Stimulated activated CD8-positive, alpha-beta memory T cell treated with anti-CD3 and anti-CD28 coated beads, Interleukin-2, amount 100 ng/mL, for 48 hours (primary cell): ENCODE results near the gene SLC35E4.
"Not testable (repeated sequence)": the region's sequence is repeated elsewhere in the genome, so short reads cannot be mapped to it uniquely, and the experiment has no call there.

Experiments
- DNase-seq, 2 donors: peaks; one replicate each; pipeline ENCODE4 v3.0.0-alpha.2; 2020; ENCODE audit warnings: low read depth in 2 of 2

SLC35E4 gene

DNA sequence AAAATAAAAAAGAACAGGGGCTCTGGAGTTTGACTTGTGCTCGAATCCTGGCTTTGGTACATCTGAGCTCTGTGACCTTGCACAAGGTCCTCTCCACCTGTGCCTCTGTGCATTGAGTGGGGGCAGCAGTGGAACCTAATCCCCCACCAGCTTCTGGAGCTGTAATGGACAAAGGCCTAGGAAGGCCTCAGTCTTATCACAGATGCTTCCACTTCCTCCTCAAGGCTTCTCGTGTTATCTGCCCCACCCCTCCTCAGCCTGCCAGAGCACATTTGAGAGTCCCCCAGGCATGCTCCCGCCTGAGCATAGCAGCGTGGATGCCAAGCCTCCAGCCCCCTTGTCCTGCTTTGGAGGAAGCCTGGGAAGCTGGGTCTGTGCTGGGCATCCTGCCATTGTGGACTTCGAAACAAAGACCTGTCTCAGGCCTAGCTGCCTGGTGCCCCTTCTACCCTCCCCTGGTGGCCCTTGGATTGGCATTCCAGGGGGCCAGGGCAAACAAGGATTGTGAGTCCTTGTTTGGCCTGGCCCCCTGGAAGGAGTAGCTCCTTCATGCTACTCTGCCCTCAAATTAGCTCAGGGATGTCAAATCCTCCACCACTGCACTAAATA, 15.0 kb downstream of the SLC35E4 start:
- no peak for DNase-seq

DNA sequence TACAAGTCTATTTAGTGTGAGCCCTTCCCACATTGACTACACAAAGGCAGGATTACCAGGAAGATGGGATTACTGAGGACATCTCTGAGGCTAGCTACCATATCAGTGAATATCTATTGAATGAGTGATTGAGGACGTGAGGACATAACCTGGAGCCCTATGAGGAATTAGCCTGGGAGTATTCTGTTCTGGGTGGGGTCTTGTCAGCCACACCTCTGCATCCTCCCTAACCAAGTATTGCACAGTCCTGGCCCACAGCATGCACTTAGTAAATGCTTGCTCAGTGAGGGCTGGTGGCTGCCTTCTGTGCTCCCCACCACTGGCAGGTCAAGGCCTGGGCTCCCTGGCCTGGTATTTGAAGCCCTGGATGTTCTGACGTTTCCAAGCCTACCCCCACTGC, 17.3 kb downstream of the SLC35E4 start:
- DNase-seq, result no peak

GRCh38 chr22:30654361-30654760, 18.8 kb downstream of the SLC35E4 start:
- DNase-seq, result no peak

DNA sequence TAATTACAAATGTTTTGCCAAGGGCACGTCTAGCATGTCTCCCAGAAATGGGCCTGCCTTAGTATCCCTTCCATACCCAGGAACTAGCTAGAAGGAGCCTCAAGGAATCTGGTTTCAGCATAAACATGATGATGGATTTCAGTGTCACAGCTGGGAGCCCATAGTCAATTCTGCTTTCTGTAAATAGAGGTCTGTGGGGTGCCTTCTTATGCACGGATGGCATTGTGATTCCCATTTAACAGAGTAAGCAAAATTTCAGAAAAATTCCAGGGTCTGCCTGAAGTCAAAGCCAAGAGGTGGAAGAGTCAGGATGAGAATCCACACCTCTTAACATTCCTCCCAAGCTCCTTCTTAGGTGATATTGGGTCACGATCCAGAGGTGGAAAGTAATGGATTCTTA, 20.0 kb downstream of the SLC35E4 start:
- DNase-seq, result no peak

DNA sequence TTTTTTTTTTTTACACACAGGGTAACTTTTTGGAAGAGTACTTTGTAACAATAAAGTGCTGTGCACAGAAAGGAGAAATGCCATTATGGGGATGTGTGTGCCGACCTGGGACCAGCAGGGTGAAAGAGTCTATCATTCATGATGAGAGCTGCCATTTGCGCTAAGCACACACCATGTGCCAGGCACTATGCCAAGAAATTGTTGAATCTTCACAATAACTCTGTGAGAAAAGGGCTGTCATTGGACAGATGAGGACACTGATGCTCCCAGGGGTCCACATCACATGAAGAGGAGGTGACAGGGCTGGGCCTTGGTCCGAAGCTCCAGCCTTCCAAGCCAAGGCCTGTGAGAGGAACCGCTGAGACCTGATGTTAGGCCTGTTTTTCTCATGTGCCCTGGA, 26.5 kb downstream of the SLC35E4 start:
- DNase-seq, result no peak

GRCh38 chr22:30664798-30665197, 29.2 kb downstream of the SLC35E4 start:
- no peak for DNase-seq

GRCh38 chr22:30665266-30665665, 29.7 kb downstream of the SLC35E4 start:
- DNase-seq, result no peak

- no peak for DNase-seq
Measured at GRCh38 chr22:30665786-30666185, 30.2 kb downstream of the SLC35E4 start.

GRCh38 chr22:30667107-30667493, 31.5 kb downstream of the SLC35E4 start:
- DNase-seq, result no peak

DNA sequence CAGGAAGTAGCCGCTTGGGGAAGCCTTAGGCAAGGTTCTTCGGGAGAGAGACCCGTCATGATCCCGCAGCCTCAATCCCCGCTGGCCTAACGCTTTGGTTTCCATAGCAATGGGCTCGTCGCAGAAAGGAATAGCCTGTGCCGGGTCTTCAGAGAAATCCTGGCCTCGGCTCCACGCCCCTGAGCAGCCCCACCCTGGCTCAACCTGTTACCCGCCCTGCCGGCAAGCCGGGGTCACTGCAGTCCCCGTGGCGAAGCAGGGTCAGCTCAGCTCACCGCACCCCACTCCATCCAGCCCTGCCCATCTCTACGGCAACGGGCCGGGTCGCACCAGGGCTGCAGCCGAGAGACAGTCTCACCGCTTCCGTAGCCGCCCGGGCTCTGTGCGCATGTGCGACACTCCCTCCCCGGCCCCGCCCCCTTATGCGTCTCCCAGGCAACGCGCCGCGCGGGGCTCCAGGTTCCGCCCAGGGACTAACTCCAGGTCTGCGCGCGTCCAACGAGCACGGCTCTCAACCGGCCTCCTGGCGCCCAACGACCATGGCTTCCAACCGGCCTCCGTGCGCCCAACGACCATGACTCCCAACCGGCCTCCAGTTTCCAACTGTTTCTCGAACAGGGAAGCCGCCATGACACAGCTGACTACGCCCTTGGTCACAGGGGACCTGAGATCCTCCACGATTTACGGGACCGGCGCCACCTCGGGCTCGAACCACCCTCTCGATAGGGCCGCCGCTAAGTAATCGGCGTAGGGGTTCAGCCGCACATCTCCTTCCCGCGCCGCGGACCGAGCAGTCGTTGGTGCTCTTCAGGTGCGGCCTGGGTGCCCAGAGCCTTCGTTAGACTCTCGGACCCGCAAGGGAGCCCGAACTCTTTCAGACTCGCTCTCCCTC, 32.2 kb downstream of the SLC35E4 start, which contains the start of gene DUSP18:
TSS of gene DUSP18 (minus strand) at position 382 of the 892 bp plus-strand sequence. CDS start 3,872 bp downstream, outside the sequence.
- peak; percentile 93 to 96 for DNase-seq

DNA sequence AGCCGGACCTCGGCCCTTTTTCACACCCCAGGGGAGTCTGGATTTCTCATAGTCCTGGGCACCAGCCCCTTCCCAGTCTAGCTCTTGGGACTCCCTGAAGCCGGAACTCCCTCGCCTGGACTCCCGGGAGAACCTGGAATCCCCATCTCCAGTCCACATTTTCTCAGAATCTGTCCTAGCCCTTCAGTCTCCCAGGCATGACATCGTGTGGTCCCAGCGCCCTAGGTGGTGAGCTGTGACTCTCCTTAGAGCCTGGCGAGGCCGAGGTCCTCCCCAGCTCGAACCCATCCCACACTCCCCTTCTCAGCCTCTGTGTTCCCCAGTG, 32.8 kb downstream of the SLC35E4 start:
- no peak for DNase-seq

- no peak for DNase-seq
Measured at GRCh38 chr22:30671071-30671470, 35.5 kb downstream of the SLC35E4 start.

GRCh38 chr22:30673136-30673535, 37.6 kb downstream of the SLC35E4 start:
- no peak for DNase-seq

DNA sequence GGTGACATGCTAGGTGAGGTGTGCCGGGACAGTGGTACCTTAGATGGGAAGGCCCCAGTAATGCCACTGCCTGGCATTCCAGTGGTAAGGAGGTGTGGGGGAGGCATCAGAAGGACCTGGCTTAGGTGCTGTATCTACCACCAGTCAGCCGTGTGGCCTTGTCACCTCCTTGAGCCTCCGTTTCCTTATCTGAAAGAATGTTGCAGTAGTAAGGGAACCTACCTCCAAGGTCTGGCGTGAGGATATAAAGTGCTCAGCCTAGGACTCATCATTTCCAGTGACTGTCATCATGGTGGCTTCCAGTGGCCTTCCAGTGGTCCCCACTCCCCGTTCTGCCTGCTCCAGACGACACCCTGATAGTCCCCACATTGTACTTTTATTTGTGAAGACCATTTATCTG, 38.9 kb downstream of the SLC35E4 start:
- DNase-seq, result no peak

DNA sequence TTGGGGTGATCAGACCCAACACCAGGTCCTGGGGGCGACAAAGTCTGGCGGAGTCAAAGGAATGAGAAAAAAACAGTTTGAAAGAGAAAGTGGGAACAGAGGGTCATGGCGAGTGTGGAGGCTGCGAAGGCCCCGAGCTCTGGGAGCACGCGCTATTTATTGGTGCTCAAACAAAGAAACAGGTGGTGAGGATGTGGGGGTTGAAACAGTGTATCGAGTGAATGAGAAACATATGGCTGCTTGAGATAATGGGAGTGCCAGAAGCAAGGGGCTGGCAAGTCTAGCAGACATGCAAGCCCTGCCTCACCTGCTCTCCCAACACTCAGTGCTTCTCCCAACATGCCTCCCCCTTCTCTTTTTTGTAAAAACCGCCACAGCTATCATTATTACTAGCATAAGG, 39.9 kb downstream of the SLC35E4 start:
- no peak for DNase-seq

GRCh38 chr22:30676565-30676964, 41.0 kb downstream of the SLC35E4 start:
- not testable (repeated sequence) for DNase-seq

DNA sequence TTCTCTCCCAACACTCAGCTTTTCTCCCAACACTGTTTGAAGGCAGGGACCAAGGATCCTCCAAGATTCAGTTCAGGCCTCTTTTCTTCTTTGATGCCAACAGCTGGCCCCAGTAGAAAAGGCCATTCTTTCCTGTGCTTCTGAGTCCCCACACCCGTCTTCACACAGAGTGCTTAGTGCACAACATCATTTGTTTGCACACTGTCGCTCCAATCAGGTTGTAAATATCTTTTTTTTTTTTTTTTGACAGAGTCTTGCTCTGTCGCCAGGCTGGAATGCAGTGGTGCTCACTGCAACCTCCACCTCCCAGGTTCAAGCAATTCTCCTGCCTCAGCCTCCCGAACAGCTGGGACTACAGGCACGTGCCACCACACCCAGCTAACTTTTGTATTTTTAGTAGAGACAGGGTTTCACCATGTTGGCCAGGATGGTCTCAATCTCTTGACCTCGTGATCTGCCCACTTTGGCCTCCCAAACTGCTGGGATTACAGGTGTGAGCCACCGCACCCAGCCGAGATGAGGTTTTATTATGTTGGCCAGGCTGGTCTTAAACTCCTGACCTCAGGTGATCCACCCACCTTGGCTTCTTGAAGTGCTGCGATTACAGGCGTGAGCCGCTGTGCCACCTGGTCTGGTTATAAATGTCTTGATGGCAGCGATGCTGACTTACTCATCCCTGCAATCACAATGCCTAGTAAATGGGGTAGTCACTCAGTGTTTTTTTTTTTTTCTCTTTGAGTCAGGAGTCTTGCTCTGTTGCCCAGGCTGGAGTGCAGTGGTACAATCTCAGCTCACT, 44.5 kb downstream of the SLC35E4 start:
- not testable (repeated sequence) for DNase-seq

DNA sequence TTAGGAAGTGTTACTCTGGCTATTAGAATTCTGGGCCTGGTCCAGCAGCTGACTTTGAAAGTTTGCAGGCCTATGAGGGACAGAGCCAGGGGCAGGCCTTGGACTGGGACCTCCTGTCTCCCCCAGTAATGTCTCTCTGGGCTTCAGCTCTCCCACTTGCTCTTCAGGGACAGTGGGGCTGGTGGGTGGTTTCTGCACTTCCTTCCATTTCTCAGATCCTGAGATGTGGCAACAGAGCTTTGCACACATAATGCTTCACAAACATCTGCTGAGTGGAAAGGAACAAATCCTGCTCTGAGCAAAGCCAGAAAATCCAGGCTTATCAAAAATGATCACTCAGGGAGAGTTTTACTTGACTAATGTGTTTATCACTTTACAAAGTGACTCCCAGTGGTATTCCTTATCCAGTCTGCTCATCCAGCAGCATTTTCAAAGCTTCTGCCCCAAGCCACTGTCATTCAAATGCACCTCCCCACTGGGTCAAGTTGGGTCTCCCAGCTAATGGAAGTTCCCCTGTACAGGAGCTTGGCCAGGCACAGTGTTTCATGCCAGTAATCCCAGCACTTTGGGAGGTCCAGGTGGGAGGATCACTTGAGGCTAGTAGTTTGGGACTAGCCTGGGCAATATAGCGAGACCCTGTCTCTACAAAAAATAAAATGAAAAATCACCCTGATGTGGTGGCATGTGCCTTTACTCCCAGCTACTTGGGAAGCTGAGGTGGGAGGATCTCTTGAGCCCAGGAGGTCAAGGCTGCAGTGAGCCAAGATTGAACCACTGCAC, 45.6 kb downstream of the SLC35E4 start:
- DNase-seq, result no peak

DNA sequence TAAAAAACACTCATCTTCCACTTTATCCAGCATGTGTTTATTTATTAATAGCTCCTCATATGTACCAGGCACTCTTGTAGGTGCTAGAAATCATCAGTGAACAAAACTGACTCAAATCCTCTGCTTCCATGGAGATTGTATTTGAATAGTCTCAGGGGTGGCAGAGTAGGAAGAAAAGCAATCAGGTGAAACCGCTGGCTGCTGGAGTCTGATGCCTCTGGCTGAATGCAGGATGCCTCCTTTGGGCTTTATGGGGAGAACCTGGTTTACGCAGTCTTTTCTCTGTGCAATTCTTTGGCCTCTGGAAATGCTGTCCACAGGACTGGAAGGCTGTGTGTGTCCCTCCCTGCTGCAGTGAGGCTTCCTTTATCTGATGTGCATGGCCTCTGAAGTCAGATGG, 46.2 kb downstream of the SLC35E4 start:
- no peak for DNase-seq

GRCh38 chr22:30685178-30685577, 49.6 kb downstream of the SLC35E4 start:
- no peak for DNase-seq

DNA sequence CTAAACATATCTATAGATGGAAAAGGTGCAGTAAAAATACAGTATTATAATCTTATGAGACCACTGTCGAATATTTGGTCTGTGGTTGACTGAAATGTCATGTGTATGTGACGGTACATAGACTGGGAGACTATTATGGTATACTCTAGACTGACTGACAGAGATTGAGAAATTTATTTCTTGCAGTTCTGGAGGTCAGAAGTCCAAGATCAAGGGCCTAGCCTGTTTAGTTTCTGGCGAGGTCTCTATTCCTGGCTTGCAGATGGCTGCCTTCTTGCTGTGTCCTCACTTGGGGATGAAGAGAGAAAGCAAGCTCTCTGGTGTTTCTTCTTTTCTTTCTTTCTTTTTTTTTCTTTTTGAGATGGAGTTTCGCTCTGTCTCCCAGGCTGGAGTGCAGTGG, 51.8 kb downstream of the SLC35E4 start:
- no peak for DNase-seq

DNA sequence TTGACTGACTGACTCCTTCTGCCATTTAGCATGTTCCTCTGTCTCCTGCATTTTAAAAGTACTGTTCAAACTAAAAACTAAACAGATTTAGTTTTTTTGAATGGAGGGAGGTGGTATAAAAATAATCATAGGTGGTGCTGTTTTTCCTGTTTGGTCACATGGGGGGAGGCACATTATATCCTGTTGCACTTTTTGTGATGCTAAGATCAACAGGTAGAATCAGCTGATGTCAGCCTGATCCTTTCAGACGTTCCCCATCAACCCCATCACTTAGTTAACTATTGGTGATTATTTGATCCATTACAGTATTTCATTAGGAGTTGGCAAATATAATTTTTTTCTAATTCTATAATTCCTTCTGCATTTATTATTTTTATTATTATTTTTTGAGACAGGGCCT, 54.0 kb downstream of the SLC35E4 start:
- DNase-seq, result no peak
